ENCODE results near the gene SPRED2.

DNA sequence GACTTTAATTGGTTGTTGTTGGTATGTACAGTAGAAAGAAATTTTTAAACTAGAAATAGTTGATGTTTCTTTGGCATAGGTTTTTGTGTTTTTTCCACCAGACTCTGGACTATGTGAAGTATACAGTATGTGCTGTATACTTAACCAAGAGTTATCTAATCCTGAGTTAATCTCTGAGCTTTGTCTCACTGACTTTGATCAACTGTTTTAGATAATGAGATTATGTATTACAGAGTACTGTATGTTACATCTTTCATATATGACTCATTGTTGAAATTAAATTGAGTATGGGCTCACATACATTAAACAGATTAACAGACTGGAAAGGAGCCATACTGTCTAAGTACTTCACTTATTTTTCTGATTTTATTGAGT, 166.7 kb downstream of the SPRED2 start:
- TF ChIP-seq, protein P1, sequence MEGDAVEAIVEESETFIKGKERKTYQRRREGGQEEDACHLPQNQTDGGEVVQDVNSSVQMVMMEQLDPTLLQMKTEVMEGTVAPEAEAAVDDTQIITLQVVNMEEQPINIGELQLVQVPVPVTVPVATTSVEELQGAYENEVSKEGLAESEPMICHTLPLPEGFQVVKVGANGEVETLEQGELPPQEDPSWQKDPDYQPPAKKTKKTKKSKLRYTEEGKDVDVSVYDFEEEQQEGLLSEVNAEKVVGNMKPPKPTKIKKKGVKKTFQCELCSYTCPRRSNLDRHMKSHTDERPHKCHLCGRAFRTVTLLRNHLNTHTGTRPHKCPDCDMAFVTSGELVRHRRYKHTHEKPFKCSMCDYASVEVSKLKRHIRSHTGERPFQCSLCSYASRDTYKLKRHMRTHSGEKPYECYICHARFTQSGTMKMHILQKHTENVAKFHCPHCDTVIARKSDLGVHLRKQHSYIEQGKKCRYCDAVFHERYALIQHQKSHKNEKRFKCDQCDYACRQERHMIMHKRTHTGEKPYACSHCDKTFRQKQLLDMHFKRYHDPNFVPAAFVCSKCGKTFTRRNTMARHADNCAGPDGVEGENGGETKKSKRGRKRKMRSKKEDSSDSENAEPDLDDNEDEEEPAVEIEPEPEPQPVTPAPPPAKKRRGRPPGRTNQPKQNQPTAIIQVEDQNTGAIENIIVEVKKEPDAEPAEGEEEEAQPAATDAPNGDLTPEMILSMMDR (IDR thresholded peaks at IDR 0.05; ENCODE audit: low read depth, low read length, poor library complexity, severe bottlenecking): no peak
- no peak for TF ChIP-seq EZH2phosphoT487 (IDR thresholded peaks at IDR 0.05; ENCODE audit: borderline replicate concordance, low read length)
